ENCODE results near the gene KSR2. TPM values are rescaled to one million over a fixed set of nuclear protein-coding genes. Genes with fewer than 3 reads are reported as not detected.
"Not testable (repeated sequence)": the region's sequence is repeated elsewhere in the genome, so short reads cannot be mapped to it uniquely, and the experiment has no call there.

The KSR2 gene
- total RNA-seq: under 1 TPM; 0.17 to 0.21 TPM

DNA sequence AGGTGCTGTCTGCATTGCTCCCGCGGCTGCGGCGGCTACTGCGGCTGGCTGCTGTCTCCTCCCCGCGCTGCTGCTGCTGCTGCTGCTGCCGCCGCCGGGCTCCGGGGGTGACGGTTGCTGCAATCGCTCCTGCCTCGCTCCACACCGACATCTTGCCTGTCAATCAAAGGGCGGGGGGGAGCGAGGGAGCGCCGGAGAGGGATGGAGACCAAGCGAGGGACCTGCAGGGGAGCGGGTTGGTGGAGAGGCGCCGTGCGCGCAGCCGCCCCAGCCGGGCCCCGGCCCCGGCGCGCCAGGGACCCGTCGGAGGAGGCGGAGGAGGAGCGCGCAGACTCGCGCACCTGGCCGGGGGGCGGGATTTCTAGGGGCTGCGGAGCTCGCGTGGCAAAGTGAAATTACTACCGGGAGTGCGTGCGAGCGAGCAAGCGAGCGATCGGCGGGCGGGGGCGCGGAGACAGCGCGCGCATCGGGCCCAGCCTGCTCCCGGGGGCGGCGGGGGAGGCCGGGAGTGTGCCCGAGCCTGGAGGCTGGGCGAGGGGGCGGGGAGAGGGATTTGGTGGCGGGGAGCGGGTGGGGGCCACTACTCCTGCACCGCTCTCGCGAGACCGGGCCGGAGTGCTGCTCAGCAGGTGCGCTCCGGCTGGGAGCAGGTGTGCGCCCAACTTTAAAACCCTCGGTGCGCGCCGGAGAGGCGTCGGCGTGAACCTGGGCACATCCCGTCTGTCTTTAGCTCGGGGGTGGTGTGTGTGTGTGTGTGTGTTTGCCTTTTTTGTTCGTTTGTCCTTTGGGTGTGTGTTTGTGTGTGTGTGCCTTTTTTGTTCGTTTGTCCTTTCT, at the start of gene KSR2:
Gene KSR2, minus strand, starts transcription at position 165 of the 834 bp plus-strand sequence. CDS start 735 bp downstream, outside the sequence.
- DNase-seq: peak; percentile 66 to 70
- peaks cover 6% of the 10 kb centered on the region for H3K4me1 Mint-ChIP-seq (ENCODE audit: low read depth)
- no peak within 1 kb of the TSS for H3K27ac Mint-ChIP-seq
- ATAC-seq (replicated peaks in 1 of 2): peak; percentile 87 to 88
- H3K4me3 Mint-ChIP-seq: peak within 1 kb of the TSS; percentile 80 to 82
- peaks cover 9 to 11% of the 10 kb centered on the region in 2 donors for H3K36me3 Mint-ChIP-seq (ENCODE audit: insufficient read depth in 2 of 2)
- H3K9me3 Mint-ChIP-seq: peaks cover 9 to 10% of the 10 kb centered on the region in 2 donors
- peaks cover 74% of the 10 kb centered on the region for H3K27me3 Mint-ChIP-seq (ENCODE audit: low read depth)

- Mint-ChIP-seq H3K27ac (peak overlapping the region; percentile 8), H3K36me3 (ENCODE audit: insufficient read depth in 2 of 2) (peaks cover 14 to 27% of the 10 kb centered on the region in 2 donors), H3K27me3 (ENCODE audit: low read depth) (no peaks in the 10 kb centered on the region), H3K4me1 (ENCODE audit: low read depth) (peaks cover 47% of the 10 kb centered on the region), H3K9me3 (peaks cover 0 to 4% of the 10 kb centered on the region in 2 donors), H3K4me3 (peak overlapping the region; percentile 93 to 98)
- ATAC-seq (replicated peaks in 1 of 2): no peak
- DNase-seq: no peak
Measured at GRCh38 chr12:118017926-118018325, 49.1 kb upstream of the KSR2 start.

- H3K27ac Mint-ChIP-seq: peak within 1 kb of the TSS; percentile 93
Measured at GRCh38 chr12:118016424-118017264, 47.9 kb upstream of the KSR2 start, which contains the start of gene RFC5. RFC5 (plus strand) TSS chr12:118016703; CDS start chr12:118016828, 125 bp downstream.

DNA sequence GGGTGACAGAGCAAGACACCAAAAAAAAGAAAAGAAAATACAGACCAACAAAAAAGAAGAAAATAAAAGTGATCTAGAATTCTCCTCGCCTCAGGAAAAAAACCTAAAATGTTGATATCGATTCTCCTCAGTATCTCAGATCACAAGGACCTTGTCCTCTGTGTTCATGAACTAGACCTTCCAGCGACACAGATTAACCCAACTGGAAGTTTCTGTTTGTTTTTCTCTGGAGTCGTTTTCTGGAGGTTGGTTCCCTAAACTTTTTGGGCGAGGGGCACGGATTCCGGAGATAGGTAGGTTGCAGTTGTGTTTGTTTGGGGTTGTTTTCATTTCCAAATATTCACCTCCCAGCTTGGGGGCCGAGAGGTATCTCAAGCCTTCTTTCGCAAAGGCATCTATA, 47.2 kb upstream of the KSR2 start:
- H3K9me3 Mint-ChIP-seq: peaks cover 0 to 4% of the 10 kb centered on the region in 2 donors
- peaks cover 9 to 16% of the 10 kb centered on the region in 2 donors for H3K36me3 Mint-ChIP-seq (ENCODE audit: insufficient read depth in 2 of 2)
- DNase-seq (no peak), ATAC-seq (replicated peaks in 1 of 2) (no peak)
- peaks cover 42% of the 10 kb centered on the region for H3K4me1 Mint-ChIP-seq (ENCODE audit: low read depth)
- no peaks in the 10 kb centered on the region for H3K27me3 Mint-ChIP-seq (ENCODE audit: low read depth)
- H3K4me3 Mint-ChIP-seq: peak overlapping the region; percentile 93 to 98
- no peak overlapping the region for H3K27ac Mint-ChIP-seq

More at GRCh38 chr12:118016424-118017264, 47.9 kb upstream of the KSR2 start, which contains the start of gene RFC5:
- peak within 1 kb of the TSS; percentile 93 to 98 for H3K4me3 Mint-ChIP-seq
- DNase-seq: peak; percentile 98
- no peaks in the 10 kb centered on the region for H3K27me3 Mint-ChIP-seq (ENCODE audit: low read depth)
- H3K9me3 Mint-ChIP-seq: peaks cover 0 to 4% of the 10 kb centered on the region in 2 donors
- peaks cover 42% of the 10 kb centered on the region for H3K4me1 Mint-ChIP-seq (ENCODE audit: low read depth)
- H3K36me3 Mint-ChIP-seq (ENCODE audit: insufficient read depth in 2 of 2): peaks cover 9 to 18% of the 10 kb centered on the region in 2 donors
- peak; percentile 97 to 99 for ATAC-seq (replicated peaks in 1 of 2)

- Mint-ChIP-seq H3K36me3 (ENCODE audit: insufficient read depth in 2 of 2) (peaks cover 9 to 10% of the 10 kb centered on the region in 2 donors), H3K4me1 (ENCODE audit: low read depth) (peaks cover 37% of the 10 kb centered on the region), H3K4me3 (peak overlapping the region in 1 of 2 donors; percentile 36), H3K27me3 (ENCODE audit: low read depth) (no peaks in the 10 kb centered on the region), H3K9me3 (peaks cover 0 to 4% of the 10 kb centered on the region in 2 donors), H3K27ac (no peak overlapping the region)
- no peak for ATAC-seq (replicated peaks in 1 of 2)
- no peak for DNase-seq
Measured at GRCh38 chr12:118015306-118015705, 46.5 kb upstream of the KSR2 start.

- ATAC-seq (replicated peaks in 1 of 2): no peak
- Mint-ChIP-seq H3K4me3 (no peak overlapping the region), H3K27ac (no peak overlapping the region)
Measured at GRCh38 chr12:118013283-118013682, 44.5 kb upstream of the KSR2 start.

DNA sequence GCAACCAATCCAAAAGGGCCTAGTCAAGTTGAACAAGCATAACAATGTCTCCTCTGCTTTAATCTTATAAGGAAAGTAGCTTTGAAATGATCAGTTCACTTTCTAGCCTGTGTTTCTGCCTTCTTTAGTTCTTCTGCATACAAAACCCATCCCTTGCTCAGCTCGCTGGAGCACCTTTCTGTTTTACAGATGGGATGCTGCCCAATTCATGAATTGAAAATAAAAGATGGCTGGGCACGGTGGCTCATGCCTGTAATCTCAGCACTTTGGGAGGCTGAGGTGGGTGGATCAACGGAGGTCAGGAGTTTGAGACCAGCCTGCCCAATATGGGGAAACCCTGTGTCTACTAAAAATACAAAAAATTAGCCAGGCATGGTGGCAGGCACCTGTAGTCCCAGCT, 43.2 kb upstream of the KSR2 start:
- Mint-ChIP-seq H3K4me1 (ENCODE audit: low read depth) (peaks cover 7% of the 10 kb centered on the region), H3K4me3 (no peak overlapping the region), H3K9me3 (peaks cover 0 to 4% of the 10 kb centered on the region in 2 donors), H3K27me3 (ENCODE audit: low read depth) (no peaks in the 10 kb centered on the region), H3K27ac (no peak overlapping the region), H3K36me3 (ENCODE audit: insufficient read depth in 2 of 2) (peaks cover 2 to 5% of the 10 kb centered on the region in 2 donors)
- ATAC-seq (replicated peaks in 1 of 2): no peak
- no peak for DNase-seq

More at GRCh38 chr12:118013283-118013682, 44.5 kb upstream of the KSR2 start:
- H3K9me3 Mint-ChIP-seq: peaks cover 0 to 4% of the 10 kb centered on the region in 2 donors
- H3K27me3 Mint-ChIP-seq (ENCODE audit: low read depth): no peaks in the 10 kb centered on the region
- peaks cover 20% of the 10 kb centered on the region for H3K4me1 Mint-ChIP-seq (ENCODE audit: low read depth)
- peaks cover 5 to 7% of the 10 kb centered on the region in 2 donors for H3K36me3 Mint-ChIP-seq (ENCODE audit: insufficient read depth in 2 of 2)
- no peak for DNase-seq

DNA sequence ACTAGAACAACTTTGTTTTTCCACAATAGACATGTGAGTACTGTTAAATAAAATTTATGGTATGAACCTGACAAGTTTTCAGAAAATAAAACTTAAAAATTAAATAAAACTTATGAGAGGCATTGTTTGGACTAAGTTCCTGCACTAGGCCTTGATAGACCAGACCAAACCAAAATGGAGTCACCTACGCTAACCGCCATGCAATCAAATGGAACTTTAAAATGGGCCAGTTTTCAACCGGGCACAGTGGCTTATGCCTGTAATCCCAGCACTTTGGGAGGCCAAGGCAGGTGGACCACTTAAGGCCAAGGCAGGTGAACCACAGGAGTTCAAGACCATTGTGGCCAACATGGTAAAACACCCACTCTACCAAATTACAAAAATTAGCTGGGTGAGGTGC, 42.6 kb upstream of the KSR2 start:
- Mint-ChIP-seq H3K4me3 (no peak overlapping the region), H3K27ac (no peak overlapping the region), H3K36me3 (ENCODE audit: insufficient read depth in 2 of 2) (peaks cover under 1 to 5% of the 10 kb centered on the region in 2 donors), H3K9me3 (peaks cover 0 to 4% of the 10 kb centered on the region in 2 donors), H3K4me1 (ENCODE audit: low read depth) (peaks cover 5% of the 10 kb centered on the region), H3K27me3 (ENCODE audit: low read depth) (no peaks in the 10 kb centered on the region)
- ATAC-seq (replicated peaks in 1 of 2) (no peak), DNase-seq (no peak)

- DNase-seq (no peak), ATAC-seq (replicated peaks in 1 of 2) (no peak)
- H3K36me3 Mint-ChIP-seq (ENCODE audit: insufficient read depth in 2 of 2): peaks cover 0 to 5% of the 10 kb centered on the region in 2 donors
- no peaks in the 10 kb centered on the region for H3K27me3 Mint-ChIP-seq (ENCODE audit: low read depth)
- H3K27ac Mint-ChIP-seq: no peak overlapping the region
- peaks cover 0 to 4% of the 10 kb centered on the region in 2 donors for H3K9me3 Mint-ChIP-seq
- H3K4me1 Mint-ChIP-seq (ENCODE audit: low read depth): peaks cover under 1% of the 10 kb centered on the region
- no peak overlapping the region for H3K4me3 Mint-ChIP-seq
Measured at GRCh38 chr12:118010903-118011302, 42.1 kb upstream of the KSR2 start.

DNA sequence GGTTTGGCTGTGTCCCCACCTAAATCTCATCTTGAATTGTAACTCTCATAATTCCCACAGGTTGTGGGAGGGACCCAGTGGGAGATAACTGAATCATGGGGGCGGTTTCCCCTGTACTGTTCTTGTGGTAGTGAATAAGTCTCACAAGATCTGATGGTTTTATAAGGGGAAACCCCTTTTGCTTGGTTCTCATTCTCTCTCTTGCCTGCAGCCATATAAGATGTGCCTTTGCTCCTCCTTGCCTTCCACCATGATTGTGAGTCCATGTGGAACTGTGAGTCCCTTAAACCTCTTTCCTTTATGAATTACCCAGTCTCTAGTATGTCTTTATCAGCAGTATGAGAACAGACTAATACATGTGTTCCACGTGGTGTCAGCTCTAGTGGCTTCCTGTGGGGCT, 31.0 kb upstream of the KSR2 start:
- not testable (repeated sequence) for H3K9me3 Mint-ChIP-seq; H3K27ac Mint-ChIP-seq; H3K4me3 Mint-ChIP-seq; DNase-seq; ATAC-seq (replicated peaks in 1 of 2); H3K4me1 Mint-ChIP-seq (ENCODE audit: low read depth); H3K27me3 Mint-ChIP-seq (ENCODE audit: low read depth); H3K36me3 Mint-ChIP-seq (ENCODE audit: insufficient read depth in 2 of 2)

DNA sequence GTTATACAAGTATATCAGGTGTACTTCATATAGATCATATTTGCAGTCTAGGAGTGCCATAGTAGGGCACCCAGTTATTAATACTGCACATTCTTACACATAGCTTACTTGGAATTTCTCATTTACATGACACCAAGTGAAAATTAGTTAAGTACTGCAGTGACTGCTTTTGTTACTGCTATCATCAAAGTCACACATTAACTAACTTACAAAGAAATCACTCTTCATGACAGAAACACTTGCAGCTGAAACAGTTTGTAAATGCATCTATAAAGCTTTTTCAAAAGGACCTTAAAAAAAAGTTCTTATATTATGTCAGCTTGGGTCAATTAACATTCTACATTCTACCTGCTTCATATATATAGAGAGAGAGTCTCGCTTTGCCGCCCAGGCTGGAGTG, 29.9 kb upstream of the KSR2 start:
- H3K36me3 Mint-ChIP-seq (ENCODE audit: insufficient read depth in 2 of 2): peaks cover 5 to 9% of the 10 kb centered on the region in 2 donors
- peaks cover 11% of the 10 kb centered on the region for H3K27me3 Mint-ChIP-seq (ENCODE audit: low read depth)
- ATAC-seq (replicated peaks in 1 of 2) (no peak), DNase-seq (no peak)
- no peak overlapping the region for H3K4me3 Mint-ChIP-seq
- peaks cover 9 to 12% of the 10 kb centered on the region in 2 donors for H3K9me3 Mint-ChIP-seq
- no peak overlapping the region for H3K27ac Mint-ChIP-seq
- peaks cover 13% of the 10 kb centered on the region for H3K4me1 Mint-ChIP-seq (ENCODE audit: low read depth)

- H3K4me3 Mint-ChIP-seq: peak overlapping the region in 1 of 2 donors; percentile 2
- peaks cover 8% of the 10 kb centered on the region for H3K4me1 Mint-ChIP-seq (ENCODE audit: low read depth)
- ATAC-seq (replicated peaks in 1 of 2) (peak; percentile 55 to 85), DNase-seq (no peak)
- H3K9me3 Mint-ChIP-seq: peaks cover 8 to 9% of the 10 kb centered on the region in 2 donors
- H3K27me3 Mint-ChIP-seq (ENCODE audit: low read depth): peaks cover 22% of the 10 kb centered on the region
- peak overlapping the region; percentile 3 for H3K27ac Mint-ChIP-seq
- H3K36me3 Mint-ChIP-seq (ENCODE audit: insufficient read depth in 2 of 2): peaks cover 3 to 7% of the 10 kb centered on the region in 2 donors
Measured at GRCh38 chr12:117994551-117995438, 26.0 kb upstream of the KSR2 start.
